ENCODE measurements around the gene CD8B.
"Not testable (repeated sequence)": the region's sequence is repeated elsewhere in the genome, so short reads cannot be mapped to it uniquely, and the experiment has no call there.

Gene CD8B

GRCh38 chr2:86836915-86837695, 24.6 kb downstream of the CD8B start:
- not testable (repeated sequence) for DNase-seq (ENCODE audit: low spot score)

- not testable (repeated sequence) for DNase-seq (ENCODE audit: low spot score)
Measured at GRCh38 chr2:86835548-86835889, 26.2 kb downstream of the CD8B start.

GRCh38 chr2:86833315-86833714, 28.4 kb downstream of the CD8B start:
- DNase-seq (ENCODE audit: low spot score) = no peak

GRCh38 chr2:86832334-86833096, 29.2 kb downstream of the CD8B start:
- no peak for TF ChIP-seq CTCF (IDR thresholded peaks at IDR 0.05; ENCODE audit: extremely low read depth, missing control alignments)
- no peak for DNase-seq (ENCODE audit: low spot score)

More at GRCh38 chr2:86833315-86833714, 28.4 kb downstream of the CD8B start:
- TF ChIP-seq CTCF (IDR thresholded peaks at IDR 0.05; ENCODE audit: extremely low read depth, missing control alignments) = no peak

- DNase-seq (ENCODE audit: low spot score) = no peak
- TF ChIP-seq CTCF (IDR thresholded peaks at IDR 0.05; ENCODE audit: extremely low read depth, missing control alignments) = no peak
Measured at GRCh38 chr2:86831537-86831936, 30.1 kb downstream of the CD8B start.

GRCh38 chr2:86826951-86827350, 34.7 kb downstream of the CD8B start:
- no peak for DNase-seq (ENCODE audit: low spot score)
- TF ChIP-seq CTCF (IDR thresholded peaks at IDR 0.05; ENCODE audit: extremely low read depth, missing control alignments) = no peak

- no peak for TF ChIP-seq CTCF (IDR thresholded peaks at IDR 0.05; ENCODE audit: extremely low read depth, missing control alignments)
- DNase-seq (ENCODE audit: low spot score) = no peak
Measured at GRCh38 chr2:86825693-86826381, 35.8 kb downstream of the CD8B start.

GRCh38 chr2:86825036-86825692, 36.5 kb downstream of the CD8B start:
- no peak for TF ChIP-seq CTCF (IDR thresholded peaks at IDR 0.05; ENCODE audit: extremely low read depth, missing control alignments)
- DNase-seq (ENCODE audit: low spot score) = no peak

Measured in GM20000 (cell line).